Astrocyte (in vitro differentiated cells and primary cell): ENCODE data around the gene CRYBG1.

Source experiments
- CTCF ChIP-seq: IDR thresholded peaks from 2 replicates; pipeline ENCODE4 v1.5.1; 2011; ENCODE audit warnings: low read depth, mild to moderate bottlenecking, inconsistent platforms, low read length, moderate library complexity; ENCODE audit not compliant: insufficient read depth
- EZH2 ChIP-seq: IDR thresholded peaks from 2 replicates; pipeline ENCODE4 v1.6.1; 2012; ENCODE audit warnings: mild to moderate bottlenecking, low read length, inconsistent platforms; ENCODE audit not compliant: insufficient read depth

- TF ChIP-seq CTCF: no peak
- TF ChIP-seq EZH2: no peak
Observed at GRCh38 chr6:106380407-106380806, 19.9 kb downstream of the CRYBG1 start.
